ENCODE data around the gene WDFY4. TPM values are rescaled to one million over a fixed set of nuclear protein-coding genes. Genes with fewer than 3 reads are reported as not detected.

WDFY4 gene
- total RNA-seq, 2 donors from 2014 or later = not detected

GRCh38 chr10:48777110-48777509 is 92.4 kb downstream of the WDFY4 start:
- Histone ChIP-seq H3K4me3 (ENCODE audit: low read length) (no peak overlapping the region), H3K4me1 (ENCODE audit: control insufficient read depth, insufficient read depth, low read length) (no peaks in the 10 kb centered on the region), H3K36me3 (ENCODE audit: control insufficient read depth, insufficient read depth, low read length) (no peaks in the 10 kb centered on the region), H3K9ac (ENCODE audit: extremely low read depth, low read length, poor library complexity, severe bottlenecking) (no peak overlapping the region), H3K27me3 (ENCODE audit: control insufficient read depth, insufficient read depth, low read length, poor library complexity, severe bottlenecking) (no peaks in the 10 kb centered on the region), H3K9me3 (ENCODE audit: control insufficient read depth, low read length) (no peaks in the 10 kb centered on the region), H3K27ac (ENCODE audit: low read depth, low read length) (no peak overlapping the region)
- Mint-ChIP-seq H3K27ac (no peak overlapping the region), H3K4me3 (no peak overlapping the region), H3K36me3 (ENCODE audit: low read depth) (no peaks in the 10 kb centered on the region), H3K9me3 (no peaks in the 10 kb centered on the region), H3K27me3 (ENCODE audit: insufficient read depth) (peaks cover 9% of the 10 kb centered on the region), H3K4me1 (peaks cover 9% of the 10 kb centered on the region)
- DNase-seq = no peak
- 95 to 100% methylated on average over 2 to 3 of the region's 3 CpGs for WGBS, 2 experiments (ENCODE audit: insufficient coverage in 1 of 2, insufficient read length in 1 of 2)
- no peak for TF ChIP-seq CTCF (conservative IDR thresholded peaks at IDR 0.05)

GRCh38 chr10:48778193-48778857 is 93.7 kb downstream of the WDFY4 start:
- Mint-ChIP-seq H3K27me3 (ENCODE audit: insufficient read depth) (peaks cover 9% of the 10 kb centered on the region), H3K4me3 (no peak overlapping the region), H3K9me3 (no peaks in the 10 kb centered on the region), H3K27ac (no peak overlapping the region), H3K4me1 (peaks cover 9% of the 10 kb centered on the region), H3K36me3 (ENCODE audit: low read depth) (no peaks in the 10 kb centered on the region)
- Histone ChIP-seq H3K4me3 (ENCODE audit: low read length) (no peak overlapping the region), H3K9ac (ENCODE audit: extremely low read depth, low read length, poor library complexity, severe bottlenecking) (no peak overlapping the region), H3K4me1 (ENCODE audit: control insufficient read depth, insufficient read depth, low read length) (no peaks in the 10 kb centered on the region), H3K36me3 (ENCODE audit: control insufficient read depth, insufficient read depth, low read length) (no peaks in the 10 kb centered on the region), H3K27me3 (ENCODE audit: control insufficient read depth, insufficient read depth, low read length, poor library complexity, severe bottlenecking) (no peaks in the 10 kb centered on the region), H3K9me3 (ENCODE audit: control insufficient read depth, low read length) (no peaks in the 10 kb centered on the region), H3K27ac (ENCODE audit: low read depth, low read length) (no peak overlapping the region)
- no peak for TF ChIP-seq CTCF (conservative IDR thresholded peaks at IDR 0.05)
- DNase-seq = no peak
- 90% methylated on average over 12 of the region's 12 CpGs for WGBS, 2 experiments (ENCODE audit: insufficient coverage in 1 of 2, insufficient read length in 1 of 2)

- Histone ChIP-seq H3K27me3 (ENCODE audit: control insufficient read depth, insufficient read depth, low read length, poor library complexity, severe bottlenecking) (peaks cover 2% of the 10 kb centered on the region), H3K36me3 (ENCODE audit: control insufficient read depth, insufficient read depth, low read length) (no peaks in the 10 kb centered on the region), H3K9me3 (ENCODE audit: control insufficient read depth, low read length) (no peaks in the 10 kb centered on the region), H3K9ac (ENCODE audit: extremely low read depth, low read length, poor library complexity, severe bottlenecking) (no peak overlapping the region), H3K27ac (ENCODE audit: low read depth, low read length) (no peak overlapping the region), H3K4me1 (ENCODE audit: control insufficient read depth, insufficient read depth, low read length) (no peaks in the 10 kb centered on the region), H3K4me3 (ENCODE audit: low read length) (no peak overlapping the region)
- Mint-ChIP-seq H3K27ac (no peak overlapping the region), H3K9me3 (no peaks in the 10 kb centered on the region), H3K4me3 (no peak overlapping the region), H3K36me3 (ENCODE audit: low read depth) (no peaks in the 10 kb centered on the region), H3K4me1 (peaks cover 9% of the 10 kb centered on the region), H3K27me3 (ENCODE audit: insufficient read depth) (peaks cover 9% of the 10 kb centered on the region)
- 90% methylated on average over 4 to 5 of the region's 5 CpGs for WGBS, 2 experiments (ENCODE audit: insufficient coverage in 1 of 2, insufficient read length in 1 of 2)
- no peak for DNase-seq
- no peak for TF ChIP-seq CTCF (conservative IDR thresholded peaks at IDR 0.05)
These were observed 94.4 kb downstream of the WDFY4 start for GRCh38 chr10:48779077-48779476.

Data from endodermal cell (in vitro differentiated cells).